ENCODE data around the gene FHAD1. TPM values are rescaled to one million over a fixed set of nuclear protein-coding genes. Genes with fewer than 3 reads are reported as not detected.

Gene FHAD1
- total and polyA plus RNA-seq, 9 of the 15 experiments (the other 6 are each of a cell fraction or from before 2014, with no cell fraction given): 0.32 to 2.1 (median 1.5) TPM; not detected in 1

- ChIA-PET CTCF (ENCODE audit: low intra/inter-chr PET ratio) (no interaction called here), POLR2A (interaction anchor here (1.2 kb wide), 1 partner anchor 35 kb away, joined by 4 read pairs; no protein-coding TSS in a partner anchor)
- Histone ChIP-seq H4K20me1 (replicated peaks; ENCODE audit: control insufficient read depth, insufficient read depth, low read length) (no peaks in the 10 kb centered on the region), H3K4me3 (no peak overlapping the region), H3K27me3 (ENCODE audit: control insufficient read depth in 2 of 2, insufficient read depth in 2 of 2, low read length in 2 of 2) (peaks cover 13 to 40% of the 10 kb centered on the region in 2 experiments; a peak in 4 of 5 replicates), H3K9ac (ENCODE audit: insufficient read depth in 1 of 2, low read depth in 2 of 2, low read length in 2 of 2) (no peak overlapping the region; a peak in 1 of 4 replicates), H3K79me2 (ENCODE audit: control insufficient read depth, insufficient read depth, low read length) (no peaks in the 10 kb centered on the region), H3K27ac (ENCODE audit: extremely low read depth, low read depth, low read length) (no peak overlapping the region), H2AFZ (ENCODE audit: low read depth, low read length) (no peak overlapping the region), H3K9me3 (replicated peaks; ENCODE audit: control insufficient read depth, insufficient read depth, low read depth, low read length) (no peaks in the 10 kb centered on the region), H3K36me3 (ENCODE audit: control insufficient read depth, insufficient read depth, low read length) (no peaks in the 10 kb centered on the region), H3K4me2 (ENCODE audit: insufficient read depth, low read length) (no peak overlapping the region), H3K4me1 (replicated peaks in 1 of 2; ENCODE audit: control insufficient read depth in 2 of 2, insufficient read depth in 2 of 2, low read length in 2 of 2) (peaks cover 9 to 20% of the 10 kb centered on the region in 2 experiments; a peak in 4 of 5 replicates), H3K9me1 (ENCODE audit: control insufficient read depth, insufficient read depth, low read length) (no peaks in the 10 kb centered on the region)
- ATAC-seq (no peak), DNase-seq (ENCODE audit: extremely low read depth in 1 of 4, low spot score in 3 of 4) (no peak), FAIRE-seq (no peak)
- no TSS peak for BruUV-seq (replicated peaks)
- TF ChIP-seq CHAMP1 (IDR thresholded peaks at IDR 0.05): no peak
- TF ChIP-seq CREM (IDR thresholded peaks at IDR 0.05; ENCODE audit: low read depth): no peak
- TF ChIP-seq, protein P1, sequence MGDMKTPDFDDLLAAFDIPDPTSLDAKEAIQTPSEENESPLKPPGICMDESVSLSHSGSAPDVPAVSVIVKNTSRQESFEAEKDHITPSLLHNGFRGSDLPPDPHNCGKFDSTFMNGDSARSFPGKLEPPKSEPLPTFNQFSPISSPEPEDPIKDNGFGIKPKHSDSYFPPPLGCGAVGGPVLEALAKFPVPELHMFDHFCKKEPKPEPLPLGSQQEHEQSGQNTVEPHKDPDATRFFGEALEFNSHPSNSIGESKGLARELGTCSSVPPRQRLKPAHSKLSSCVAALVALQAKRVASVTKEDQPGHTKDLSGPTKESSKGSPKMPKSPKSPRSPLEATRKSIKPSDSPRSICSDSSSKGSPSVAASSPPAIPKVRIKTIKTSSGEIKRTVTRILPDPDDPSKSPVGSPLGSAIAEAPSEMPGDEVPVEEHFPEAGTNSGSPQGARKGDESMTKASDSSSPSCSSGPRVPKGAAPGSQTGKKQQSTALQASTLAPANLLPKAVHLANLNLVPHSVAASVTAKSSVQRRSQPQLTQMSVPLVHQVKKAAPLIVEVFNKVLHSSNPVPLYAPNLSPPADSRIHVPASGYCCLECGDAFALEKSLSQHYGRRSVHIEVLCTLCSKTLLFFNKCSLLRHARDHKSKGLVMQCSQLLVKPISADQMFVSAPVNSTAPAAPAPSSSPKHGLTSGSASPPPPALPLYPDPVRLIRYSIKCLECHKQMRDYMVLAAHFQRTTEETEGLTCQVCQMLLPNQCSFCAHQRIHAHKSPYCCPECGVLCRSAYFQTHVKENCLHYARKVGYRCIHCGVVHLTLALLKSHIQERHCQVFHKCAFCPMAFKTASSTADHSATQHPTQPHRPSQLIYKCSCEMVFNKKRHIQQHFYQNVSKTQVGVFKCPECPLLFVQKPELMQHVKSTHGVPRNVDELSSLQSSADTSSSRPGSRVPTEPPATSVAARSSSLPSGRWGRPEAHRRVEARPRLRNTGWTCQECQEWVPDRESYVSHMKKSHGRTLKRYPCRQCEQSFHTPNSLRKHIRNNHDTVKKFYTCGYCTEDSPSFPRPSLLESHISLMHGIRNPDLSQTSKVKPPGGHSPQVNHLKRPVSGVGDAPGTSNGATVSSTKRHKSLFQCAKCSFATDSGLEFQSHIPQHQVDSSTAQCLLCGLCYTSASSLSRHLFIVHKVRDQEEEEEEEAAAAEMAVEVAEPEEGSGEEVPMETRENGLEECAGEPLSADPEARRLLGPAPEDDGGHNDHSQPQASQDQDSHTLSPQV (IDR thresholded peaks at IDR 0.05): no peak
- TF ChIP-seq PML (IDR thresholded peaks at IDR 0.05; ENCODE audit: low read length): no peak
- no peak for TF ChIP-seq ASH1L (IDR thresholded peaks at IDR 0.05; ENCODE audit: borderline replicate concordance, low read depth, partially characterized antibody)
- TF ChIP-seq KAT7 (CRISPR knock-in tag; IDR thresholded peaks at IDR 0.05; ENCODE audit: borderline replicate concordance): no peak
- no peak for TF ChIP-seq POLR2B (IDR thresholded peaks at IDR 0.05; ENCODE audit: low read depth, partially characterized antibody)
- in situ Hi-C loops (cut with MboI): no loop called here
- WGBS (ENCODE audit: insufficient coverage, low coverage, missing lambda C conversion rate): 15% methylated on average over 22 of the region's 22 CpGs
- intact Hi-C loops (cut with micrococcal nuclease): no loop called here
Measured at GRCh38 chr1:15219280-15220023, 27.6 kb upstream of the FHAD1 start.

All from K562 (cell line).